Measurements from ENCODE around the gene OPA3.

The OPA3 gene

DNA sequence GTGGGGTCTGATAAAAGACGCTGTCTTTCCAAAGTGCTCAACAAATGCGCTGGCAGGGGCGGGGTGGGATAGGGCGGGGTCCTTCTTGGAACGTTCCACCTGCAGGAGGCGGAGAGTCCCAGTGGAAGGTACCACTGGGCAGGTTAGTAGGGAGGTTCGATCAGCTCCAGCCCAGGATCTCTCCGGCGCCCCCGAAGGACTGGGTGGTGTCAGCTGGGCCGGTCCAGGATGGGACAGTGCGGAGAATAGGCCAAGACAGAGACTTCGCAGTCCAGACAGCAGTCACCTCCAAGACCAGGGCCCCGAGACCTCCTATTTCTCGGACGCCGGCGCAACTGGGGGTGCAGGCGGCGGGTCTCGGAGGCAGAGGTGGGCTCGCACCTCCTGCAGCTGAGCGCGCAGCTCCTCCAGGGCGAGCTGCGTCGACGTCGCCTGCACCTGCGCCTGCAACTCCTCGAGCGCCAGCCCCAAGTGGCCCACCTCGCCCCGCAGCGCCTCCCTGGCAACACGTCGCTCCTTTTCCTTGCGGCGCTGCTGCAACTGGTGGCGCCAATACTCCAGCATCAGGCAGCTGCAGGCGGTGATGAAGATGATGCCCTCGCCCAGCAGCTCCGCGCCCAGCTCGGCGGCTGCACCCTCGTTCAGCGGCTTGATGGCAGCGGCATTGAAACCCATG, 55.7 kb downstream of the OPA3 start:
- peaks cover 9% of the 10 kb centered on the region for H3K9me3 Mint-ChIP-seq
- H3K27ac Mint-ChIP-seq: no peak overlapping the region
- peaks cover 7% of the 10 kb centered on the region for H3K4me1 Mint-ChIP-seq (ENCODE audit: low read depth)
- H3K27me3 Mint-ChIP-seq (ENCODE audit: low read depth): no peaks in the 10 kb centered on the region
- no peak for DNase-seq (ENCODE audit: low spot score)
- H3K4me3 Mint-ChIP-seq: no peak overlapping the region
- peaks cover 34% of the 10 kb centered on the region for H3K36me3 Mint-ChIP-seq (ENCODE audit: low read depth)

DNA sequence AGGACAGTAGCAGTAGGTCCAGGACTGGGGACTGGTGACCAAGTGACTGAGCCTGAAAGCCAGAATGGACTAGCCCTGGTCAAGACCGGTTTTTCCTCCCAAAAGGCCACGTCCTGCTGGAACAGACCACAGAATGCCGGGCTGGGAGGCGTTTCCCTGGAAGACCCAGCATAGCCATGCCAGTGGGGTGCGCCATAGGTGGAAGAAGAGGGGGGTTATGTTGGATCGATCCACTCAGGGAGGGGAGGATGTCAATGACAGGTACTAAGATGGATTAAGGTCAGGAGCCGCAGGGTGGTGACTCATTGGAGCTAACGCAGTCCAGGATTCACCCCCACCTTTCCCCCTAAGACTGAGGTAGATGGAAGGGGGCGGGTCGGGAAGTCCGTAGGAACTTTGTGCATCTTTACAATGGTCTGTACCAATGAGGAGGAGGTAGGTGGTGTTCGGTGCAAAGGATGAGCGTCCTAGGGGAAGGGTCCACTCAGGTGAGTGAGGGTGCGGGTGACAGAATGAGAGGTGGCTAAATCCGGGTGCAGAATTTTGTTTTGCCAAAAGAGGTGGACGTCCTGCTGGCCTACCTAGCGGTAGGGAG, 56.4 kb downstream of the OPA3 start:
- Mint-ChIP-seq H3K4me3 (no peak overlapping the region), H3K36me3 (ENCODE audit: low read depth) (peaks cover 41% of the 10 kb centered on the region), H3K27me3 (ENCODE audit: low read depth) (no peaks in the 10 kb centered on the region), H3K9me3 (peaks cover 9% of the 10 kb centered on the region), H3K4me1 (ENCODE audit: low read depth) (peaks cover 12% of the 10 kb centered on the region), H3K27ac (peak overlapping the region; percentile 22)
- DNase-seq (ENCODE audit: low spot score): no peak

DNA sequence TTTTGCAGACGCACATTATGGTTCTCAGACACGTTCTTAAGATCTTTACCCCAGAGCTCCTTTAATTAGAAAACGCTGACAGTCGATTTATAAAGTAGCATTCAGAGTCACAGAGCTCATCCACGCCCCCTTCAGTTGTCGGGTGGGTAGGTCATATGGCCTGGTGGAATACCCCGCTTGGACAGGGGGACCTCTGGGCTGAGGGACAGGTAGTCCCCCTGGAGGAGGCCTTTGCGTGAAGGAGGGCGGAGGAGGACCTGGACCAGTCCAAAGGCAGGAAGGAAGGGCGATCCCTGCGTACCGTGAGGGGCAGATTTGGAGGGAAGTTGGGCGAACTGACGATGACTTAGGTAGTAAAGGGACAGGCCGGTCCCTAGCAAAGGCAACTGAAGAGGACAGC, 56.9 kb downstream of the OPA3 start:
- Mint-ChIP-seq H3K27me3 (ENCODE audit: low read depth) (no peaks in the 10 kb centered on the region), H3K27ac (no peak overlapping the region), H3K4me1 (ENCODE audit: low read depth) (peaks cover 13% of the 10 kb centered on the region), H3K36me3 (ENCODE audit: low read depth) (peaks cover 42% of the 10 kb centered on the region), H3K4me3 (no peak overlapping the region), H3K9me3 (peaks cover 9% of the 10 kb centered on the region)
- DNase-seq (ENCODE audit: low spot score): no peak

DNA sequence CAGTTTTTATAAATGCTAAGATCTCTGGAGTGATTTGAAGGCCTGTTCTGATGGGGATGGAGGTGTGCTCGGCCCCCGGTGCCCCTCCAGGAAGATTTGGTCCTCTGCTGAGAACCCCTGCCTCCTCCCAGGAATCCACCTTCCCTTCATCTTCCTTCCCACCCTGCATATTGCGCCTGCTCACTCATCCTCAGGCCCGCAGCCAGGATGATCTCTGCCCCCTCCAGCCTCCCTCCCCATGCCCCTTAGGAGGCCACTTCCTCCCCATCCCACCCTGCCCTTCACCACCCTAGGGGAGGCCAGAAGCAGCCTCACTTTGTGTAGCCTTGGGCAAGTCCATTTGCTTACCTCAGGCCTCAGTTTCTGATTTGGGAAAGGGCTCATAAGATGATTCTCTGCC, 57.6 kb downstream of the OPA3 start:
- DNase-seq (ENCODE audit: low spot score): no peak
- no peak overlapping the region for H3K4me3 Mint-ChIP-seq
- no peaks in the 10 kb centered on the region for H3K27me3 Mint-ChIP-seq (ENCODE audit: low read depth)
- peaks cover 9% of the 10 kb centered on the region for H3K9me3 Mint-ChIP-seq
- H3K27ac Mint-ChIP-seq: no peak overlapping the region
- H3K36me3 Mint-ChIP-seq (ENCODE audit: low read depth): peaks cover 40% of the 10 kb centered on the region
- H3K4me1 Mint-ChIP-seq (ENCODE audit: low read depth): peaks cover 13% of the 10 kb centered on the region

DNA sequence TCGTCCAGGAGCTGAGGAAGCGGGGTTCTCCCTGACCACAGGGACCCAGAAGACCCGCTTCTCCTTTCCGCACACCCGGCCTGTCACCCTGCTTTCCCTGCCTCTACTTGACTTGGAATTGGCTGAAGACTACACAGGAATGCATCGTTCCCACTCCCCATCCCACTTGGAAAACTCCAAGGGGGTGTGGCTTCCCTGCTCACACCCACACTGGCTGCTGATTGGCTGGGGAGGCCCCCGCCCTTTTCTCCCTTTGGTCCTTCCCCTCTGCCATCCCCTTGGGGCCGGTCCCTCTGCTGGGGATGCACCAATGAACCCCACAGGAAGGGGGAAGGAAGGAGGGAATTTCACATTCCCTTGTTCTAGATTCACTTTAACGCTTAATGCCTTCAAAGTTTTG, 58.5 kb downstream of the OPA3 start:
- peaks cover under 1% of the 10 kb centered on the region for H3K9me3 Mint-ChIP-seq
- H3K4me1 Mint-ChIP-seq (ENCODE audit: low read depth): peaks cover 13% of the 10 kb centered on the region
- no peaks in the 10 kb centered on the region for H3K27me3 Mint-ChIP-seq (ENCODE audit: low read depth)
- H3K27ac Mint-ChIP-seq: no peak overlapping the region
- H3K36me3 Mint-ChIP-seq (ENCODE audit: low read depth): peaks cover 39% of the 10 kb centered on the region
- DNase-seq (ENCODE audit: low spot score): no peak
- no peak overlapping the region for H3K4me3 Mint-ChIP-seq

DNA sequence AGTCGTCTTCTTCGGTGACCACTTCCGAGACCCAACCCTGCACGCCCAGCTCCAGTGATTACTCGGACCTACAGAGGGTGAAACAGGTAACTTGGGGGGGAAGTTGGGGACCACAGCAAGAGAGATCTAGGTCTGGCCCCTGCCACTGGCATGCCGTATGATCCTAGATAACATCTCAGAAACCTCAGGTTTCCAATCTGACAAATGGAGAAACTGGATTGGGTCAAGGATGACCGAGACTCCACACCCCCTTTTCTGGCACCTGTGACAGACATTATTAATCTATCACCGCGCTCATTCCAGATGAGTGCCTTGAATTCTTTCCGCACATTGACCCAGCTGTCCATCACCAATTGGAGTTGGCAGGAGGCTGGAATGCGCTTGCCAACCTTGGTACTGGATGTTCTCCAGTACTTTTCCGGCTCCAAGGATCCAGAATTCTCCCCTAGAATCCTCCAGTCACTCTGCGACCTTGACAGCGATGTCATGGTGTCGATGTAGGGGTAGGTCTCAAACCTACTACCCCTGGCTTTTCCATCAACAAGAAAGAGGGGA, 60.0 kb downstream of the OPA3 start:
- H3K4me1 Mint-ChIP-seq (ENCODE audit: low read depth): peaks cover 13% of the 10 kb centered on the region
- no peak for DNase-seq (ENCODE audit: low spot score)
- no peaks in the 10 kb centered on the region for H3K27me3 Mint-ChIP-seq (ENCODE audit: low read depth)
- H3K4me3 Mint-ChIP-seq: no peak overlapping the region
- H3K9me3 Mint-ChIP-seq: no peaks in the 10 kb centered on the region
- H3K27ac Mint-ChIP-seq: no peak overlapping the region
- peaks cover 44% of the 10 kb centered on the region for H3K36me3 Mint-ChIP-seq (ENCODE audit: low read depth)

DNA sequence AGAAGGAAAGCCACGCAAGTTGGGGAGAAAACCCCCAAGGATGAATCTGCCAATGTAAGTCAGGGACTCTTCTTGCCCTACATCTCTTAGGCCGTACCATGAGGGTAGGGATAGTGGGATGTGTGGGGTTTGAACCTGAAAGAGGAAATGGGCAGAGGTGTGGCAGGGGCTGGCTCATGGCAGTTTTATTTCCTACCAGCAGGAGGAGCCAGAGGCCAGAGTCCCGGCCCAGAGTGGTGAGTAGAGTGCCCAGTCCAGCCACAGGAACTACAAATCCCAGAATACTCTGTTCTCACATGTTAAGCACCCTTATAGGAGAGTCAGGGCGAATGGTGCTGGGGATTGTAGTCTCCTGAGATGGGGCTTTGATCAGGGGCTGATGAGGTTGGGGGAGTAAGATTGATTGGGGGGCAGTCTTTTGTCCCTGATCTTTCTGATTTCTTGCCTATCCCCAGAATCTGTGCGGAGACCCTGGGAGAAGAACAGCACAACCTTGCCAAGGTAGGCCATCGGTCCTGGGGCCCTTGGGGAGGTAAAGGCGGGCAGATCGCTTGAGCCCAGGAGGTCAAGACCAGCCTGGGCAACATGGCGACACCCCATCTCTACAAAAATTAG, 60.9 kb downstream of the OPA3 start:
- Mint-ChIP-seq H3K36me3 (ENCODE audit: low read depth) (peaks cover 44% of the 10 kb centered on the region), H3K9me3 (no peaks in the 10 kb centered on the region), H3K4me1 (ENCODE audit: low read depth) (peaks cover 13% of the 10 kb centered on the region), H3K27ac (no peak overlapping the region), H3K27me3 (ENCODE audit: low read depth) (no peaks in the 10 kb centered on the region), H3K4me3 (no peak overlapping the region)
- peak; percentile 72 for DNase-seq (ENCODE audit: low spot score)

DNA sequence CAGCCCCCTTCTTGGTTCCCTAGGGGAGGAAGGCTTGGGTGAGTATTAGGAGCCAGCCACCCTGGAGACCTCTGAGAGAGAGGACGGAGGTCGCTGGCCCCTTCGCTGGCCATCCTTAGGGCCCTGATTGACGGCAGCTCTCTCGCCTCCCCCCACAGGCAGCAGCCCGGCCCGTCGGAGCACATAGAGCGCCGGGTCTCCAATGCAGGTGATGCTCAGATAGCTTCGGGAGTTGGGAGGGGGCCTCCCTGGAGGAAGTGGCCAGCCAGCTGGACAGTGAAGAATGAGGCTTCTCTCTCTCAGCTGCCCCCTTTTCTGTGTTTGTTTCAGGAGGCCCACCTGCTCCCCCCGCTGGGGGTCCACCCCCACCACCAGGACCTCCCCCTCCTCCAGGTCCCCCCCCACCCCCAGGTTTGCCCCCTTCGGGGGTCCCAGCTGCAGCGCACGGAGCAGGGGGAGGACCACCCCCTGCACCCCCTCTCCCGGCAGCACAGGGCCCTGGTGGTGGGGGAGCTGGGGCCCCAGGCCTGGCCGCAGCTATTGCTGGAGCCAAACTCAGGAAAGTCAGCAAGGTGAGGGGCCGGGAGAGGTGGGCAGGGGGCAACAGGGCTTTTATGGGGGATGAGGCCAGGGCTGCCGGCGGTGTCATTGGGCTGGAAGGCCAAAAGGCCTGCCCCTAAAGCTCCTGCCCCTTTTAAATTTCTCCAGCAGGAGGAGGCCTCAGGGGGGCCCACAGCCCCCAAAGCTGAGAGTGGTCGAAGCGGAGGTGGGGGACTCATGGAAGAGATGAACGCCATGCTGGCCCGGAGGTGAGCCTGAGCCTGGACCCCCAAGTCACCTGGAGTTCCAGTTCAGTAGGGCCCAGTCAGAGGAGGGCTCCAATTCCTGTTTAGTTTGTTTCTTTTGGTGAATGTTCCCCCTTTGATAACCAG, 62.3 kb downstream of the OPA3 start:
- no peak for DNase-seq (ENCODE audit: low spot score)
- H3K27me3 Mint-ChIP-seq (ENCODE audit: low read depth): no peaks in the 10 kb centered on the region
- no peak overlapping the region for H3K4me3 Mint-ChIP-seq
- peaks cover 43% of the 10 kb centered on the region for H3K36me3 Mint-ChIP-seq (ENCODE audit: low read depth)
- H3K27ac Mint-ChIP-seq: no peak overlapping the region
- no peaks in the 10 kb centered on the region for H3K9me3 Mint-ChIP-seq
- peaks cover 8% of the 10 kb centered on the region for H3K4me1 Mint-ChIP-seq (ENCODE audit: low read depth)

DNA sequence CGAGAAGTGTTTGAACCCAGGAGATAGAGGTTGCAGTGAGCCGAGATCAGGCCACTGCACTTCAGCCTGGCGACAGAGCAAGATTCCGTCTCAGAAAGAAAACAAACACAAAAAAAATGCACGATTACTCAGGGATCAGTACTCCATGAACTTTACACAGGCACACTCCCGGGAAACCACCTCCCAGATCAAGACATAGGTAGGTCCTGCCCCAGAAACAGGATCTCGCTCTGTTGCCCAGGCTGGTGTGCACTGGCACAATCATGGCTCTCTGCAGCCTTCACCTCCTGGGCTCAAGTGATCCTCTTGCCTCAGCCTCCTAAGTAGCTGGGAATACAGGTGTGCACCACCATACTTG, 66.2 kb downstream of the OPA3 start:
- no peaks in the 10 kb centered on the region for H3K9me3 Mint-ChIP-seq
- no peak overlapping the region for H3K4me3 Mint-ChIP-seq
- H3K36me3 Mint-ChIP-seq (ENCODE audit: low read depth): peaks cover 31% of the 10 kb centered on the region
- H3K27ac Mint-ChIP-seq: no peak overlapping the region
- H3K4me1 Mint-ChIP-seq (ENCODE audit: low read depth): peaks cover 27% of the 10 kb centered on the region
- no peak for DNase-seq (ENCODE audit: low spot score)
- H3K27me3 Mint-ChIP-seq (ENCODE audit: low read depth): no peaks in the 10 kb centered on the region

DNA sequence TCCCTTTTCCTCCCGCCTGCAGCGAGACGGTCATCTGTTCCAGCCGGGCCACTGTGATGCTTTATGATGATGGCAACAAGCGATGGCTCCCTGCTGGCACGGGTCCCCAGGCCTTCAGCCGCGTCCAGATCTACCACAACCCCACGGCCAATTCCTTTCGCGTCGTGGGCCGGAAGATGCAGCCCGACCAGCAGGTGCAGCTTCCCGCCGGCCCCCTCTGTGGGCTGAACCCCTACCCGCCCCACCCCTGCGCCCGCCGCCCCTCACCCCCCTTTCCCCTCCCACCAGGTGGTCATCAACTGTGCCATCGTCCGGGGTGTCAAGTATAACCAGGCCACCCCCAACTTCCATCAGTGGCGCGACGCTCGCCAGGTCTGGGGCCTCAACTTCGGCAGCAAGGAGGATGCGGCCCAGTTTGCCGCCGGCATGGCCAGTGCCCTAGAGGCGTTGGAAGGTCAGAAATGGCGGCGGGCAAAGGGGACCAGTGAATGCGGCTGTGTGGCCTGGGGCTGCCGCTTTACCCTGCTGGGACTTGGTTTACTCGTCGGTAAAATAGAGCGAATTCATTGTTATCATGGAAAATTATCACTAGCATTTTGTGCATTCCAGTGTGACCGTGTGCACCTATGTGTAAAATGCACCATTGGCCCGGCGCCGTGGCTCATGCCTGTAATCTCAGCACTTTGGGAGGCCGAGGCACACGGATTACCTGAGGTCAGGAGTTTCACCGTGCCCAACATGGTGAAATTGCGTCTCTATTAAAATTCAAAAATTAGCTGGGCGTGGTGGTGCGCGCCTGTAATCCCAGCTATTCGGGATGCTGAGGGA, 66.7 kb downstream of the OPA3 start:
- H3K9me3 Mint-ChIP-seq: no peaks in the 10 kb centered on the region
- DNase-seq (ENCODE audit: low spot score): no peak
- peaks cover 29% of the 10 kb centered on the region for H3K4me1 Mint-ChIP-seq (ENCODE audit: low read depth)
- no peak overlapping the region for H3K4me3 Mint-ChIP-seq
- H3K27me3 Mint-ChIP-seq (ENCODE audit: low read depth): no peaks in the 10 kb centered on the region
- peaks cover 30% of the 10 kb centered on the region for H3K36me3 Mint-ChIP-seq (ENCODE audit: low read depth)
- H3K27ac Mint-ChIP-seq: peak overlapping the region; percentile 41

DNA sequence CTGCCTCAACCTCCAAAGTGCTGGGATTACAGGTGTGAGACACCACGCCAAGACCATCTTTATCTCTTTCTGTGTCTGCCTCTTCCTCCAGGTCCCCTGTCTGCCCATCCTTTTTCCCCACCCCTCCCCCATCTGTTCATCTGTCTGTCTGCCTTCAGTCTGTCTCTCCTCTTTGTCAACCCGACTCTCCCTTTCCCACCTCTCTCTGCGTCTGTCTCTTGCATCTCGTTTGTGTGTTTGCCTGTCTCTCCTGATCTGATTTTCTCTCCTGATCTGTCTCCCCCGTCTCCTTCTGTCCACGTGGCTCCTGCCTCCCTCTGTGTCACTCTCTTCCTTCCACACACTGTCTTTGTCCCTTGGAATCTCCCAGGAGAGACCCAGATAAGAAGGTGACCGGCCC, 67.4 kb downstream of the OPA3 start:
- H3K9me3 Mint-ChIP-seq: no peaks in the 10 kb centered on the region
- peaks cover 30% of the 10 kb centered on the region for H3K4me1 Mint-ChIP-seq (ENCODE audit: low read depth)
- H3K27me3 Mint-ChIP-seq (ENCODE audit: low read depth): no peaks in the 10 kb centered on the region
- no peak for DNase-seq (ENCODE audit: low spot score)
- no peak overlapping the region for H3K4me3 Mint-ChIP-seq
- peaks cover 32% of the 10 kb centered on the region for H3K36me3 Mint-ChIP-seq (ENCODE audit: low read depth)
- peak overlapping the region; percentile 41 for H3K27ac Mint-ChIP-seq

DNA sequence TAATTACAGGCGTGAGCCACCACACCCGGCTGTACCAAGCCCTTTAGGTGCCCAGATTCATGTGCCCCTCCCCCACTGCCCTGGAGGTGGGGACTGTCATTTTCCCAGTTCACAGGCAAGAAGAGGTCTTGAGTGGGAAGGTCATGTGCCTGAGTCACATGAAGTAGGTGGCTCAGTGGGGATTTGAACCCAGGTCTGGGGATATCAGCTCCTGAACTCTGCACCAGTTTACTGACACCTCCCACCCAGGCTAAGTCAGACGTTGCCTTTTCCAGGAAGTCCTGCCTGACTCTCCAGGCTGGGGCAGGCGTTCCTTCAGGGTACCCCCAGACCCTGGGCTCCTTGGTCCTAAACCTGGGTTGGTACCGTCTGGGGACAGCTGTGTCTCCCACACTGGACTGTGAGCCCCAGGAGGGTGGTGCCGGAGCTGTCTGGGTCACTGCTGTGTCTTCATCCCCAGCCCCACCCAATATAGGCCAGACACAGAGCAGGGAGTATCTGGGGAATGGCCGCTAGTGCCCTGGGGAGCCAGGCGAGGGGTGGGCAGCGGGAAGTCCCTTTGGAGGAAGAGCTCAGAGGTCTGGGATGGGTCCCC, 68.7 kb downstream of the OPA3 start:
- H3K4me3 Mint-ChIP-seq: peak overlapping the region; percentile 63
- no peaks in the 10 kb centered on the region for H3K9me3 Mint-ChIP-seq
- peaks cover 36% of the 10 kb centered on the region for H3K4me1 Mint-ChIP-seq (ENCODE audit: low read depth)

More for the DNA sequence above, 68.7 kb downstream of the OPA3 start:
- Mint-ChIP-seq H3K36me3 (ENCODE audit: low read depth) (peaks cover 41% of the 10 kb centered on the region), H3K27me3 (ENCODE audit: low read depth) (no peaks in the 10 kb centered on the region), H3K27ac (peak overlapping the region; percentile 83)
- no peak for DNase-seq (ENCODE audit: low spot score)

All from T-helper 2 cell treated with Interferon-gamma antibody and Interleukin-4, amounts not matched to agents 5 μg/mL and 100 μg/mL, for 36 hours (primary cell).